Measurements from ENCODE around the gene TASP1.

TASP1 gene

DNA sequence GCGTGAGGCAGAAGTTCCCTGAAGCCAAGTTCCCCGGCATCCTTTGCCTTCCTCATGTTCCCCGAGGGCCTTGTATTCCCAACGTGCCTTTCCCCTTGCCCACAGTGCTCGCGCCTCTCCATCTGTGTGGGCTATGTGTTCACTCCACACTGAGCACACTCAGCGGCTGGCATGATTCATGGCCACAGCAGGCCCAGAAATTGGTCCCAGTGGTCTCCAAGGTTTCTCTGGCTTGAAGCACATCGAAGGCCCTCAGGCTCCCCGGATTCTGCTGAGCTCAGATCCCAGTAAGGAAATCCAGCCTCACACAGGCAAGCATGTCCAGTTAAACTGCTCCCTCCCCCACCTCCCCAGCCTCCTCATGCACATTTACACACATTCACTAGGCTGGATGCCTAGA, 294.1 kb downstream of the TASP1 start:
- no peak for DNase-seq (ENCODE audit: low read depth)

DNA sequence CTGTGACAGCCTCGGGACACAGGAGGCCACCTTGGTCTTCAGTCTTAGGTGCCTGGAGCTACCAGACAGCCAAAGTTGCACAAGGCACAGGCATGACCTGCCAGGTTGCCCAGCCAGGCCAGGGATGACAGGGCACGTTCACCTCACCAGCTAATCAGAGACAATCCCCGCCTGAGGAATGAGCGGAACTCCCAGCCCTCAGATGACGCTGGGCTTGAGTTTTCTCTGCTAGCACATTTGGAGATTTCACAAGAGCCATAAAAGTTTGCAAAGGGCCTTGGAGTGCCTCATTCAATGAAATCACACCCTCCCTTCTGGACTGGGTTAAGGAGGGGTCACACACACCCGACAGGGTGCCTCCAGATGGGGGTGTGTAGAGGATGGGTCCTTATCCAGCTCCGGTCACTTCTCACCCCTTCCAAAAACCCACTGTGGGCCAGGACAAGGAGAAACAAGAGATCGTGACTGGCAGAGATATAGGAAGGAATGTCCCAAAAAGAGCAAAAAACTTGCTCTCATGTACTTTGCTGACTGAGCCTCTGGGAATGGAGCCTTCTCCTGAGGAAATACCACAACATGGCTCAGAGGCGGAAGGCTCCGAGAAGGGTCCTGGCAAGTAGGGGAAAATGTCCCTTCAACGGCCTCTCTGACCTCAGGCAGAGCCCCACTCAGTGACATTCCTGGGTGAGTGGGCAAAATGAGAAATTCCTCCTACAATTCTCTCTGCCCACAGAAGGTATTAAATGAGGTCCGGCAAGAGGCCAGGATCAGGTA, 296.1 kb downstream of the TASP1 start:
- DNase-seq (ENCODE audit: low read depth): no peak

DNA sequence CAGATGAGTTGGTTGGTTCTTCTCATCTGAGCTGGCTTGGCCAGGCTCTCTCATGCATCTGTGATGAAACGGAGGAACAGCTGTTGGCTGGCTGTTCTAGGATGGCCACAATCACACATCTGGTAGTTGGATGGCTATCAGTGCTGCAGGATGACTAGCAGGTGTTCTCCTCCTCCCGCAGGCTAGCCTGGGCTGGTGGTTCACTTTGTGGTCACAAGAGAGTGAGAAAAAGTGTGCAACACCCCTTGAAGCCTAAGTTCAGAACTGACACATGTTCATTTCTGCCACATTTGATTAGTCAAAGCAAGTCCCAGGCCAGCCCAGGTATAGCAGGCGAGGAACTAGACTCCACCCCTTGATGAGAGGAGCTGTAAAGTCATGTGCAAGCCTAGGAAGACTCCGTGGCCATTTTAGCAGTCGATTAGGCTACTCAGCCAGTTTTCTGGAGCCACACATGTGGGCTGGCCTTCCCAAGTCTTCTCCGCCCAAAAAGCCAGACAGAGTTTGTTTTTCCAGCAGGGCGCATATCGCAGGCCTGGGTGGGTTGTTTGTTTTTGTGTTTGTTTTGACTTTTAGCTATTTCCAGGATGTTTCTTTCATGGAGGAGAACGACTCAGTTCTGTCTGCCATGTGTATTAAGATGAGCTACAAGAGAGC, 296.9 kb downstream of the TASP1 start:
- no peak for DNase-seq (ENCODE audit: low read depth)

DNA sequence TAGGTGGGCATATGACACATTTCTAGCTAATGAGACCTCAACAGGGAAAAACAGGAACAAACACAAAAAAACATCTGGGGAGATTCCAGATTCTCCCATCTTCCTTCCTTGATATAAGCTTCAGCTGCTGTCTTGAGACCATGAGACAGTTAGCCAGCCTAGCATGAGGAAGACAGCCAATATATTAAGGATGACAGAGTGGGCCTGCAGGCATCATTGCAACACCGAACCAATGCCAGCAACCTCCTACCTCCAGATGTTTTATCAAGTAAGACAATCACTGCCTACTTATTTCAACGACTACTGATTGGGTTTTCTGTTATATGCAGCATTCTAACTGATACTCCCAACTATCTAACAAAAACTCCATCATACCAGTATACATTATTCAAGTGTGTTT, 298.6 kb downstream of the TASP1 start:
- no peak for DNase-seq (ENCODE audit: low read depth)
